NB4 (cell line): Measurements from ENCODE around the gene OAF.

Source experiments
- DNase-seq: peaks from one replicate; pipeline ENCODE4 v3.0.0; 2010; ENCODE audit warnings: low read depth
- H3K4me3 ChIP-seq: one replicate; pipeline ENCODE4 v1.5.1; 2011; ENCODE audit warnings: mild to moderate bottlenecking, low read depth, low read length, moderate library complexity
- MYC ChIP-seq: IDR thresholded peaks from 2 replicates; pipeline ENCODE4 v1.6.1; 2011; ENCODE audit warnings: low read depth, low read length
- POLR2A ChIP-seq: IDR thresholded peaks from 2 replicates; pipeline ENCODE4 v1.6.1; 2011; ENCODE audit warnings: mild to moderate bottlenecking; ENCODE audit not compliant: insufficient read length; ENCODE audit errors: extremely low read depth
- TF ChIP-seq, protein P1 (sequence below): IDR thresholded peaks from one replicate; pipeline ENCODE4 v1.5.1; 2012; ENCODE audit warnings: low read depth, low read length
- TF ChIP-seq, protein P2 (sequence below): IDR thresholded peaks from 2 replicates; pipeline ENCODE4 v1.6.1; 2011; ENCODE audit warnings: low read depth, low read length

The OAF gene

DNA sequence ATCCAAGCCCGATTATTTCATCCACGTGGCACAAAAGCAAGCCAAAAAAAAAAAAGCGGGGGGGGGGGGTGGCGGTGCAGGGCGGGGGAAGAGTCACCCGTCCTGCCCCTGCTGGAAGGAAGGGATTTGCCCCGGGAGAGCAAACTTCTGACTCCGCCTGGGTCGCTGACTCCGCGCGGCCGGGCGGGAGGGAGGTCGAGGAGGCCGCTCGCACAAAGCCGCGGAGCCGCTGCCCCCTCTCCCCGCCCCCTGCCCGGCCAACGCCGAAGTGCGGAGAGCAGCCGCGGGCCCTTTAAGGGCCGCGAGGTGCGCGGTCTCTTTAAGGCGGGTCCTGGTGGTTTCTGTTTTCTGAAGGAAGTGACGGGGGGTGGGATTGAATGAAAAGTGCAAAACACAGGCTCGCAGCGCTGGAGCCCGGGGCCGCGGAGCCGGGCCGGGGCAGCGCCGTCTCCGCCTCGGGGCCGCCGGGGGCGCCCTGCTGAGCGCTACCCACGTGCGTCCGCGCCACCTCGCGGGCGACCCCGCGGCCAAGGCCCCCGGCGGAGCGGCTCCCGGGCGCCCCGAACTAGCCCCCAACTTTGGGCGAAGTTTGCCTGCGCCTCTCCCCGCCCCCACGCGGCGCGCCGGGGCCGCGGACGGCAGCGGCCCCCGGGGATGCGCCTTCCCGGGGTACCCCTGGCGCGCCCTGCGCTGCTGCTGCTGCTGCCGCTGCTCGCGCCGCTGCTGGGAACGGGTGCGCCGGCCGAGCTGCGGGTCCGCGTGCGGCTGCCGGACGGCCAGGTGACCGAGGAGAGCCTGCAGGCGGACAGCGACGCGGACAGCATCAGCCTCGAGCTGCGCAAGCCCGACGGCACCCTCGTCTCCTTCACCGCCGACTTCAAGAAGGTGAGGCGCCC lies at the start of gene OAF:
Gene OAF (plus strand): TSS at position 407 of the 896 bp plus-strand sequence. CDS start 248 bp downstream, at position 655.
- TF ChIP-seq POLR2A: peak; percentile 72
- TF ChIP-seq MYC: peak; percentile 78
- TF ChIP-seq, protein P1, sequence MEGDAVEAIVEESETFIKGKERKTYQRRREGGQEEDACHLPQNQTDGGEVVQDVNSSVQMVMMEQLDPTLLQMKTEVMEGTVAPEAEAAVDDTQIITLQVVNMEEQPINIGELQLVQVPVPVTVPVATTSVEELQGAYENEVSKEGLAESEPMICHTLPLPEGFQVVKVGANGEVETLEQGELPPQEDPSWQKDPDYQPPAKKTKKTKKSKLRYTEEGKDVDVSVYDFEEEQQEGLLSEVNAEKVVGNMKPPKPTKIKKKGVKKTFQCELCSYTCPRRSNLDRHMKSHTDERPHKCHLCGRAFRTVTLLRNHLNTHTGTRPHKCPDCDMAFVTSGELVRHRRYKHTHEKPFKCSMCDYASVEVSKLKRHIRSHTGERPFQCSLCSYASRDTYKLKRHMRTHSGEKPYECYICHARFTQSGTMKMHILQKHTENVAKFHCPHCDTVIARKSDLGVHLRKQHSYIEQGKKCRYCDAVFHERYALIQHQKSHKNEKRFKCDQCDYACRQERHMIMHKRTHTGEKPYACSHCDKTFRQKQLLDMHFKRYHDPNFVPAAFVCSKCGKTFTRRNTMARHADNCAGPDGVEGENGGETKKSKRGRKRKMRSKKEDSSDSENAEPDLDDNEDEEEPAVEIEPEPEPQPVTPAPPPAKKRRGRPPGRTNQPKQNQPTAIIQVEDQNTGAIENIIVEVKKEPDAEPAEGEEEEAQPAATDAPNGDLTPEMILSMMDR: no peak
- TF ChIP-seq, protein P2, sequence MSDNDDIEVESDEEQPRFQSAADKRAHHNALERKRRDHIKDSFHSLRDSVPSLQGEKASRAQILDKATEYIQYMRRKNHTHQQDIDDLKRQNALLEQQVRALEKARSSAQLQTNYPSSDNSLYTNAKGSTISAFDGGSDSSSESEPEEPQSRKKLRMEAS: peak; percentile 77
- peak within 1 kb of the TSS; percentile 96 for H3K4me3 ChIP-seq
- peak; percentile 96 for DNase-seq

DNA sequence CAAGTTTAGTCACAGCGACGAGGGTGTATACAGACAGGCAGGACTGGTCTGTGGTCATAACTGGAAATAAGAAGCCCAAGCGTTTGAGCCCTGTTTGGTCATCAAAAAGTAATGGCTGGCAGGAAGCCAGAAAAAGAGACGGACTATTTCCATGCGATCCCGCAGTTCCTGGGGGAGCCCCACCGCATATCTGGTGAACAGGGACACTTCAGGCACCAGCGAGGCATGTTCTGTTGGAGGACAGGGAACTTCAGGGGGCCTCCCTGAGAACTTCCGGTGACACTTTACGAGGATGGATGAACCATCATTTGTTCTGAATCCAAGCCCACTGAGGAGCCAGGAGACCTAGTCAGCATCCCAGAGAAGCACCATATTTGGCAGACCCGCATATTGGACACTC lies 43.2 kb upstream of the OAF start:
- no peak overlapping the region for H3K4me3 ChIP-seq
- peak; percentile 0 for DNase-seq
- TF ChIP-seq, protein P2: no peak
- no peak for TF ChIP-seq MYC
- TF ChIP-seq, protein P1: no peak
- no peak for TF ChIP-seq POLR2A

DNA sequence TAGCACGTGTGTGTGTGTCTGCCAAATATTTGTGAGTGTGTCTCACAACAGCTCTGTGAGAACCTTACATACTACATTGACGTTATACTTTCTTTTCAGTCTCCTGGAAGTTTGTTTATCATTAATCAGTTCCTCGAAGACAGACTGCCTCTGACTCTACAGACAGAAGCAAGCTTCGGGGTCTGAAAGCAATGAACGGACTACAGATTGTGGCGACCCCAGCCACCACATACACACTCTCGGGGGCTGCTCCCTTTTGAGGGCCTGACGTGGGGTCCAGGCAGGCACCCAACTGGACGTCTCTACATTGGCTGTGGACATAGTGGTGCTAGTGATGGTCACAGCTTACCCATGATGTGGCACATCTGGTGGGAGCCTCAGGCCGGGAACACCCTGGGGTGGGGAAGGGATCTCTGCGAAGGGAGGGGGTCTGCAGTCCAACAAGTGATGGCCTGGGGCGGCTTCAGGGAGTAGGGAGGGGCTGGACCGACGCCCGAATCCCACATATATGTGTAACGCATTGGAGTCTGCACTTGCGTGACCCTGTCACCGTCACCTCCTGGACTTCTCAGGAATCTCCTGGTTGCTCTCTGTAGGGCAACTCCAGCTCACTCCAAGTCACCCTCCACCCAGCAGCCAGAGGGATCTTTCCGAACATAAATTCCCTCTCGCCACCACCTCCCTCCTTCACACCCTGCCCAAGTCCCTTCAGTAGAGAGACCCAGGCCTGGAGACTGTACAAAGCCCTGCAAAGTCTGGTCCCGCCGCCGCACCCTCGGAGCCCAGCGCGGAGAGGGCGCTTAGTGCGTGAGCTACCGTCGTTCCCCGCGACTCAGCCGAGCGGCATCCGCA lies 42.5 kb upstream of the OAF start:
- peak; percentile 6 for DNase-seq
- TF ChIP-seq, protein P2: no peak
- TF ChIP-seq POLR2A (no peak), MYC (no peak)
- TF ChIP-seq, protein P1: no peak
- H3K4me3 ChIP-seq: no peak overlapping the region

DNA sequence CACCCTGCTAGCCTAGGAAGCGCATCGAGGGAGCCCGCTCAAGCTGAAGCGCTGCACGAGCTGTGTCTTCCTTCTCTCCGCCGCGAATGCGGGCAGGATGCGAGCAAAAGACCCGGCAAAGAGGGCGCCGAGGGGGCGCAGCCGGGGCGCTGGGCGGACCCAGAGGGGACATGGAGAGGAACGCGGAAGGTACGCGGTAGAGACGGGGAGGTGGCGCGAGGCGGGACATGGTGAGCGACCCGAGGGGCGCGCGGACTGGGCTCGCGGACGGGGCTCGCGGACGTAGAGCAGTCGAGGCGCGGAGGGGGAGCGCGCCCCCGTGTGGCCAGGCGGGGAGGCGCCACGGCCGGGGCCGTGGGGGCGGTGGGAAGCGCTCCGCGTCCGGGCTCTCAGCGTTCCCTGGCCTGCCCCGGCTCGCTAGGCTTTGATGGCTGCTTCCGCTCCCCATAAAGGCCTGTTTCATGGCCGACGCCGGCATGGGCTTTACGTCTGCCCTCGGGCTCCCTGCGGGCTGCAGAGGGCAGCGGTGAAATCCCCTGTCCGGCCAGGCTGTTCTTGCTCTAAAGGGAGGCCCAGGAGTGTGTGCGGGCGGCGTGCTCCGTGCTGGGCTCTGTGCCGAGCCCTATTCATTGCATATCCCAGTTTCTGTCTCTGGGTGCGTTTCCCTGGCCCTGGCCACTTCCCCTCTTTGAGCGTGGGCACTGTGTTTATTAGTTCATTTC lies 41.7 kb upstream of the OAF start:
- TF ChIP-seq, protein P1: peak; percentile 57
- TF ChIP-seq, protein P2: no peak
- TF ChIP-seq POLR2A (no peak), MYC (no peak)
- H3K4me3 ChIP-seq: no peak overlapping the region
- DNase-seq: peak; percentile 70

DNA sequence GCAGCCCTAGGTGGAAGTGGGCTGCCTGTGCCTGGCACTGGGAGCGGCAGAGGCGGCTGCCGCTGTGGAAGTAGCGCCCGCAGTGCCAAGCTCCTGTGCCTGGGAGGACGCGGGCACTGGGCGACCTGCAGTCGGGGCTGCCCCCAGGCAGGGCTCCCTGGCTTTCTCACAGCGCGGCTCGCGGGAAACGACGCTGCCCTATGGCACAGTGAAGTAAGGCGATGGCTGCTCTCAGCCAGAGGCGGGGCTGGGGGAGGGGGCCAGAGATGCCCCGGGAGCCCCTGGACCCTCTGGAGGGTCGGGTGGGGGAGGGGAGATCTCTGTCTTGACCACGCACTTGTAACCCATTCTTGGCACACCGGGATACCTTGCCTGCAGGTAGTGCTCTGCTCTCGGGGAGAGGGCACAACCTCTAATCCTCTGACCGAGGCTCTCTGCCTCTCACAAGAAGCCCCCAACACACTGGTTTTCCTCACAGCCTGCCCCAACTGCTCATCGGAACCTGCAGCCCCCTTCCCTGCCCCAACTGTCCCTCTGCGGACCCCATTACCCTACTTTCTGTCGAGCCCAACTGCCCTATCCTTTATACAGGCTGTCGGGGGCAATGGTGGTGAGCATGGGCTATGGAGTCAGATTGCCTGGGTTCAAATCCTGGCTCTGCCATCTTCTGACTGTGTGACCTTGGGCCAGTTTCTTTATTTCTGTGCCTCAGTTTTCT lies 40.7 kb upstream of the OAF start:
- no peak for DNase-seq
- no peak for TF ChIP-seq MYC
- TF ChIP-seq, protein P2: no peak
- TF ChIP-seq, protein P1: no peak
- no peak overlapping the region for H3K4me3 ChIP-seq
